Left colon (tissue), 2 donors: ENCODE measurements around the gene TBC1D22A. TPM values are rescaled to one million over a fixed set of nuclear protein-coding genes. Genes with fewer than 3 reads are reported as not detected.

Experiments
- ATAC-seq: fragments of 200-7000 bp; cut with Tn5 transposase; one replicate; pipeline ENCODE4 v1.9.1; 2020; ENCODE audit warnings: mild to moderate bottlenecking, moderate library complexity
- DNase-seq, 2 donors: peaks; one replicate each; pipeline ENCODE4 v3.0.0-alpha.2; 2020
- intact Hi-C, 2 donors: fragments of 100-400 bp; cut with DNase I in 1 of 2; cut with micrococcal nuclease in 1 of 2; formaldehyde crosslinking; loops; one replicate each; pipeline versions ENCODE4 v1.11.2 to v1.14.0; 2022; cut with DNase I, micrococcal nuclease
- total RNA-seq, 2 donors: library from RNA; stranded (reverse); fragmentation: NEBNext Ultra II Directional; extraction: Animal tissue kit (Norgen Biotek cat#: 25700); gene quantifications; one replicate each; pipeline ENCODE4 v1.2.1, GENCODE V29; 2021
- donor health status: DM: no; HTN: no; CAD: no.
- donor health status: DM: yes; HTN: yes; CAD: no.

TBC1D22A gene
- total RNA-seq, 2 donors from 2014 or later: 40.7 to 45.2 TPM

DNA sequence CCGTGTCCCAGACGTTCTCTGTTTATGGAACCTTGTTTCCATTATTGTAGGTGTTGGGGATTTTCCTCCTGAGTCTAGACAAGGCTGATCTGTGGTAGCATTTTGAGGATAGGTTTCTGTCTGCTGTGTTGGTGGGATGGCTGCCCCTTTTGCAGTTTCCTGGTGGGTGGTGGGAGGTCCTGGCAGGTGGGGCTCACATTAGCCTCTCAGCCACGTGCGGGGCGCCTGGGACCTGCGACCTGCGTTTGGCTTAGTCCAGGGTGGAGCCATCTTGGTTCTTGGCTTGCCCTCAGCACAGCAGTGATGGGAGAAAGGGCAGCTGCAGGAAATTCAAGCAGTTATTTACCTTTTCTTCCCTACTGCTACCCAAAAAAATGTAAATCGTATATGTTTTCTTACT, 143.4 kb downstream of the TBC1D22A start:
- ATAC-seq (no peak), DNase-seq (no peak)
- intact Hi-C loops: no loop called here

DNA sequence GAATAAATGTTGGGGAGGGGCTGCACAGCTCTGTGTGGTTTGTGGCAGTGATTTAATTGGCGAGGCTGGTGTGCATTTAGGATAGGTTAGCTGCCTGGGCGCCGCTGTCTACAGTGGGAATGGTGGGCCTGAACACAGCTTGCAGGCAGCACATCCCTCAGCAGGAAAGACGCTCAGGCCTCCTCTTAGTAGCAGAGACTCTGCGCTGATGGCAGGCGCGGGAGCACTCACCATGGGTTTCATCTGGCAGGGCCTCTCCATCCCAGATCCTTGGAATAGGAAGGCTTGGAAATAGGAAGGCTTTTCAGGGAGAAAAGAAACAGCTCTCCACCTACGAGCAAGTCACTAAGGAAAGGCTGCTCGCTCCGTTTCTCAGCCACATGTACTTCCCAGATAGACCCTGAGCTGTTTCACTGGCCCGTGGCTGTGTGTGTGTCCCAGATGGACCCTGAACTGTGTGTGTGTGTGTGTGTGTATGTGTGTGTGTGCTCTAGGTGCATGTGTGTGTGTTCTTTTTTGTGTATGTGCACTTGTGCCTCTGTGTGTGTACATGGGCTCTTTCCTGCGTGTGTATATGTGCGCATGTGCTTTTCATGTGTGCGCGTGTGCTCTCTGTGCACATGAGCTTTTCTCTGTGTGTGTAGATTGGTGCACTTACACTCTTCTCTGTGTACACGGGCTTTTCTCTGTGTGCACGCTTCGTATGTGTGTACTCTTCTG, 144.0 kb downstream of the TBC1D22A start:
- intact Hi-C loops: no loop called here
- ATAC-seq (no peak), DNase-seq (no peak)

DNA sequence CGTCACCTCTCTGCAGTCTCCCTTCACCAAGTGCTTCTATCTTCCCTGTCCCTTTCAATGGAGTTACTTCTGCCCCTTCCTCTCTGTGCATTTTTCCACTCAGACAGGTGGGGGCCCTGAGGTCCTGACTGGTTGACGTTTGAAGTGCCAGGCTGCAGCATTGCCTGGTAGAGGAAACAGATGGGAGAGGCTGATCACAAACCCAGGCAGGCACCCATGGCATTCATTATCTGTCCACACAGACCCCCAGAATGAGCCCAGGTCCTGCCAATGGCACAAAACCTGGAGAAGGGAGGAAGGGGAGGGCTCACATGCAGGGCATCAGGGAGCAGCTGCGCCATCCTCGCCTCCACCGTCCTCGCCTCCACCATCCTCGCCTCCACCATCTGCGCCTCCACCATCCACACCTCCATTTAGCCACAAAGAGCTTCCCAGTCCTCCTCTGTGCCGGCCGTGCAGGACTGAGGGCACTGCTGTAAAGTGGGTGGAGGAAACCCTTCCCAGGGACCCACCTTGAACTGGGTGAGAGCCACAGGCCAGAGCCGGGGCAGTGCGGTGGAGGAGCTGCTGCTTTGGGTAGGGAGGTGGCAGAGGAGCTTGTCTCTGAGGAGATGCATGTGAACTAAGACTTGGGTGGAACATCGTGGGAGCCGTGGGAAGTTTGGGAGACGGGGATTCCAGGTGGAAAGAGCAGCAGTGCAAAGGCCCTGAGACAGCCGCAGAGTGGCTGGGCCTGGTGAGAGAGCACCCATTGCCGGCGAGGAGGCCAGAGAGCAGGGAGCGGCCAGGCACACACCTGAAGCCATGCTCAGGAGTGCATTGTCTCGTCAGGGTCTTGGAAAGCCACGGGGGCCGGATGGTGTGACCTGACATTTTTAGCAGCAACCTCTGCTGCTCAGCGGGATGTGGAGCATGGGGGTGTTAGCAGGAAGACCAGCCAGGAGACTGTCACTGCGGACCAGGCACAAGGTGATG, 145.1 kb downstream of the TBC1D22A start:
- DNase-seq (no peak), ATAC-seq (no peak)
- intact Hi-C loops: no loop called here

DNA sequence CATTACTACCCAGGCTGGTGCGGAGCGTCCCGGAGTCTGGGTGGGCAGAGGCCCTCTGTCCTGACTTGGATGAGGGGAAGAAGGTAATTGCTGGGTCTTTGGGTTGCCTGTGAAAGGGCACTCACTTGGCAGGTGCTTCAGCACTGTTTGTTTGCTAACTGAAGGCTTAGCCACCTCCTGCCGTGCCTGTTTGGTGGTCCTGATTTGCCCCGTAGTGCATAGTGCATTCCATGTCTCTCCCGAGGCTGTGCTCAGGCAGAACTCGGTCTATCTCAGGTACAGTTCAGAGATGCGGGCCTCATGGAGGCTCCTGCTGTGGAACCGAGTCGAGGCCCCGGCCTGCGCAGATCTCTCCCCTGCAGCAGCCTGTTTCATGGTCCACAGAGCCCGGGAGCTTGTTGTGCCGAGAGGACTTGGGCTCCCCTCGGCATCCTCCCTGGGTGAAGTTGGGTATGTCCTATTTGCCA, 146.2 kb downstream of the TBC1D22A start:
- ATAC-seq (no peak), DNase-seq (no peak)
- intact Hi-C loops: no loop called here

DNA sequence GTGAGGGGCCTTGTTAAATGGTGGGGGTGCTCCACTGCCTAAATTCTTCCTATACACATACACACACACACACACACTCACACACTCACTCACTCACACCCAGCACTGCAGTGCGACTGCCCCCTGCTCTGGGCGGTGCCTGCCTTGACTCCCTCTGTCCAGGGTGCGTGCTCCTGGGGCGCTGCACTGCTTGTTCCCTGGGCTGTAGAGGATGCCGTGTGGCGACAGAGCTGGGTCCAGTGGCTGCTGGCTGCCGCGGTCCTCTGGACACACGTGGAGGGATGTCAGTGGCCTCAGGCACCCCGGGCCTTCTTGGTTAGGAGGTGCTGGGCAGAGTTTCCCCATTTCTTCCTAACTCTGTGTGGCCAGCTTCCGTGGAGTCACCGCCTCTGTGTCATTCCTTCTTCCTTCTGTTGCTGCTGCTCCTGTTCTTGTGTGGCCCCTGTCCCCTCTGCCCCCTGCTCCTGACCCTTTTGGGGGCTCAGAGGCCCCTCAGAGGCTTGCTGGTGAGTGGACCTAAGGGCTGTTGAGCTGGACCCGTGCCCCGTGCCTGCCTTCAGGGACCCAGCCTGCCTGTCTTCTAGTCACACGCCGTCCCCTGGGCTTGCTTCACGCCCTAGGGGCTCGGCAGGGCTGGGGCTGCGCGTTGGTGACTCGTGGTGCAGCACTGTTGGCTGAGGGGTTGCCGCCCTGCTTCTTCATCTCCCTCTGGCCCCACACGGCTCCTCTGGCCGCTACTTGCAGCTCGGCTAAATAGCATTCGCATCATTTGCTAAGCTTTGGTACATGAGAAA, 147.0 kb downstream of the TBC1D22A start:
- no peak for DNase-seq
- intact Hi-C loops: no loop called here
- ATAC-seq: no peak

DNA sequence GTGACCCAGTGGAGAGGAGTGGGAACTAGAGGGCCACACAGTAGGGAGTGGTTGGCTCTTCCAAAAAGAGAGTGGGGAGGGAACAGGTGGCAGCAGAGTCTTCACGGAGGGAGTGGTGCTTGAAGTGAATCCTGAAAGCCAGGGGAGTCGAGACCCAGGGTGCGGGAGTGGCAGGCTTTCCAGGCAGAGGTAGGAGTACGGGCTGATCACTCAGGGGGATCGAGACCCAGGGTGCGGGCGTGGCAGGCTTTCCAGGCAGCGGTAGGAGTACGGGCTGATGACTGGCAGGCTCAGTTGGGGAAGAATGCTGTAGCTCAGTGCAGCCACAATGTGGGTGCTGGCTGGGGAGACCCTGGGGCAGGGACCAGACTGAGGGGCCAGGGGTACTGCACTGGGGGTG, 148.2 kb downstream of the TBC1D22A start:
- intact Hi-C loops: no loop called here
- DNase-seq: no peak
- ATAC-seq: no peak

DNA sequence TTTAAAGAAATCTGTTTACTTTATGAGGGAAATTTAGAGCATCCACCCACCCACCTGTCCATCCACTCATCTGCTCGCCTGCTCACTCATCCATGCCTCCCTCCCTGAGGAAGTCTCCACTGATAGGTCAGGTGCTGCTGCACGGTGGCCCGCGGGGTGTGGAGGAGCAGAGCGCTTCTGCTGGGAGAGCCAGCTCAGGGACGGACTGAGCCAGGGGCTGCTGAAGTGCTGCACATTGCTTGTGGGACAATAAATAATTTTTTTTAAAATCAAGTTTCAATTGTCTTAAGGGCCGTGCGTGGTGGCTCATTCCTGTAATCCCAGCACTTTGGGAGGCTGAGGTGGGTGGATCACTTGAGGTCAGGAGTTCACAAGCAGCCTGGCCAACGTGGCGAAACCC, 148.9 kb downstream of the TBC1D22A start:
- intact Hi-C loops: no loop called here
- DNase-seq: no peak
- ATAC-seq: no peak

DNA sequence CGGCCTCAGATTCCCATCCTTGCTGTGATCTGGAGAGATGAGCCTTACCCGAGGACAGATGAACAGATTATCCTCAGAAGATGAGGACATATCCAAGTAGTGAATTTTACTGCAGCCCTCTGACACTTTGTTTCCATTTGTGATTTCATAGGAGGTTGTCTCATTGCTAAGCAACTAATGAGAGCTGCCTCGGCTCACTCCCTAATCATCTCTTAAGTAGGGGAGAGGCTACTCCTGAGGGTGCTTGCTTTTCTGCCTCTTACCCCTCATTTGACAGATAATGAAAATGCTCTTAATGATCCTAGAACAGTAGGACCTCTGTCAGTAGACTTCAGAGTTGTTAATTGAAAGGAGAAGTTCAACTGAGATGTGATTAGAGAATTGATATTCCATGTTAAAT, 150.9 kb downstream of the TBC1D22A start:
- ATAC-seq (no peak), DNase-seq (no peak)
- intact Hi-C loops: no loop called here

DNA sequence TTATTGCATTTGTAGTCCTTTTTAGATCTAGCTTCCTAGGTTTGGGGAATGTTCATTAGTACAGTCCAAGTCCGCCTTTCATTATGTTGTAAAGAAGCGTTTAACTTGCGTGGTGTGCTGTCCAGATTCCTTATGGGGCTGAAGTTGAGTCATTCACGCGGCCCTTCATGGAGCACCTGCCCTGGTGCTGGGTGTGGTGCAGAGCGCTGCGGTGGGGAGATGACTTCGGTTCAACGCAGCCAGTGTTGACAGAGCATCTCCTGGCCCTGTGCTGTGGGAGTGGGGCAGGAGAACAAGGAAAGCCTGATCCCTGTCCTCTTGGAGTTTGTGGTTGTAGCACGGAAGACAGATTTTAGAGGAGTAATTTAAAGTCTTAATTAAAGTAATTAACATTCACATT, 152.0 kb downstream of the TBC1D22A start:
- peak; percentile 44 for ATAC-seq
- intact Hi-C loops: no loop called here
- DNase-seq: no peak

DNA sequence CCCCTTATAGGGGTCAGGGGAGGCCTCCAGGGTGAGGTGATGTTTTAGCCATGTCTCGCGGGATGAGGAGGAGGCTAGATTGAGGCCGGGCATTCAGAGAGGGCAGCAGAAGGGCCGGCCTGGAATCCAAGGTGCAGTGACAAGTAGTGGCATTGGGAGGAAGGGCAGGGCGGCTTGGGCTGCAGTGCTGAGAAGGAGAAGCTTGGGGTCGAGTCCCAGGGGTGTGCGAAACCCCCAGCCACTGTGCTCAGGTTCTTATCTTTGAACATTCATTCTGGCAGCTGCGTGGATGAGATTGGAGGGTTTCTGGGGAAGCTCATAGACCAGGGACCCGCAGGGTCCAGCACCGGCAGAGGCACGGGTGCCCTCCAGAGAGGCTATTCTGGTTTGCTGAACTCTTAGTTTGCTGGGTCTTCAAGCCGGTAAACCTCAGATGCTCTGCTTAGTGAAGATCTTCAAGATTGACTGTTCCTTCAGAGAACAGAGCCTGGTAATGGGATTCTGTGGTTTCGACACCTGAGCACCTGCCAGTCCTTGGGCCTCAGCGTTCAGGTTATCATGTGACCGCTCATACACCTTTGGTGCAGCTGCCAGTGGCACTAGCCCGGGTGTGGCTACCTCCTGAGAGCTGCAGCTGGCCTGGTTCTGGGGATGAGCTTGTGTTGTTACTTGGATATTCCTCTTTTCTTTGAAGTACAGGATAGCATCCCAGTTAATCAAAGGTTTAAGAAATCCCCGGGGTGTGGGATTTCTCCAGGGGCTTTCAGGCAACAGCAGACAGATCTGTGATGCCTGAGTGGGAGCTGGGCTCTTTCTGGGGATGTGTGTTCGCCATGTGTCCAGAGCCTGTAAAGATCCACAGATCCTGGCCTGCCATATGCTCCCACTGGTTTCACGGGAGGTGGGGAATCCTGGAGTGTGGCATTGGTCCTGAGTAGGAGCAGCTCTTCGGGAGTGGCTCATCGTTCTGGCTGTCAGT, 152.8 kb downstream of the TBC1D22A start:
- intact Hi-C loops: no loop called here
- DNase-seq (no peak), ATAC-seq (peak; percentile 37)

DNA sequence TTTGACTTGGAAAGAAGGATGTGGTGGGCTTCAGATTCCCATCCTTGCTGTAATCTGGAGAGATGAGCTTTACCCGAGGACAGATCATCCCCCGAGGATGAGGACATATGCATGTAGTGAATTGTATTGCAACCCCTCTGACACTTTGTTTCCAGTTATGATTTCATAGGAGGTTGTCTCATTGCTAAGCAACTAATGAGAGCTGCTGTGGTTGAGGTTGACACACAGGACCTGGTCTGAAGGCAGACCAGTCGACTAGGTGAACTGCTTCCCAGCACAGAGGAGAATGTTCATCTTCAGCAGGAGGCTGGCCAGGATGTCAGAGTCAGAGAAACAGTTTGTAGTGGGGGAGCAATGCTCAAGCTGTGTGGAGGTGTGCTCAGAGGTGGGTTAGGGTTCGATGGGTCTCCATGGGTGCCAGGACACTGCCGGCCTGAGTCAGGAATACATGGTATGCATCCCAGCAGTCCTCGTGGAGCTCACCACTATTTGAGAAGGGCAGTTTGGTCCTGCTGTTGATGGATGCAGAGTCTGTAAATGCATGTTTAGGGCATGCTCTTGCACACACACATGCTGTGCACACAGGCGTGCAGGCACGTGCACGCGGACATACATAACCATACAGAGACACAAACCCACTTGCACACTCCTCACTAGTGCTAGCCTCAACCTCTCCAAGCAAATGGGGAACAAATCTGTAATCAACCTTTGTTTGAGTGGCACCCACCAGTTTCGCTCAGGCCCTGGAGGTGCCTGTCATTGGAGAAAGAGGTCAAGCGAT, 153.7 kb downstream of the TBC1D22A start:
- DNase-seq (no peak), ATAC-seq (no peak)
- intact Hi-C loops: no loop called here

DNA sequence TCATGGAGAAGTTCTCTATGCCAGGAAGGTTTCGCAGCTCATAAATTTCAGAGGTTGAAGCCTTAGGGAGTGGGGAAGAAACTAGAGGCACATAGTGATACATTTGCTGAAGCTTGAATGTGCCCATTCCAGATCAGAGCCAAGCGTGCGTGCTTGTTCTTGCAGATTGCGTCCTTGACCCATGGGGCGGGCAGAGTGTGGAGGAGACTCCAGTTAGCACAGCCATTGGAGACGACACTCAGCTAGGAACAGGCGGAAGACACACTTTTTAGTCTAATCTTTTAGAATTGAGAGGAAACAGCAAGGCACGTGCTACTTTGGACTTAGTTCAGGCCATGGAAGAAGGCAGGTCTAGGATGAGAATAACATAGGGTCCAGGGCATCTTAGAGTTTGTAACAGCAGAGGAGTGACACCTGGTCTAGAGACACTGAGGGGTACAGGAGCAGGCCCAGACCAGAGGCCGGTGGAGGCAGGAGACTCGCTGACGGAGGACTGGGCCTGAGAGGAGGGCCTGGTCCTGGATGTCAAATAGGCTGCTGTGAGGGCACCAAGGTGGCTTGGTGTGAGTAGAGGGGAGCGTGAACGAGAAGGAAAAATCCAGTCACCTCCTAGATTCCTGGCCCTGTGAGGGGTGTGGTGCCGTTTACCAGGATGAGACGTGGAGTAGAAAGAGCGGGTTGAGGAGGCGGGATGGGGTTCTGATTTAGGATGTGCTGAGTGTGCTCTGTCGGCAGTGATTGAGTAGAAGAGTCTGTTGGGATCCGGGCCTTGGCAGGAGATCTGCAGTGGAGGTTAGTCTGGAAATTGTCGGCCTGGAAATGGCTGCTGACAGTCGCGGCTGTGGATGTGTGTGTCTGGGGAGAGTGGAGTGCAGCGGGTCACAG, 154.7 kb downstream of the TBC1D22A start:
- no peak for ATAC-seq
- intact Hi-C loops: no loop called here
- no peak for DNase-seq

DNA sequence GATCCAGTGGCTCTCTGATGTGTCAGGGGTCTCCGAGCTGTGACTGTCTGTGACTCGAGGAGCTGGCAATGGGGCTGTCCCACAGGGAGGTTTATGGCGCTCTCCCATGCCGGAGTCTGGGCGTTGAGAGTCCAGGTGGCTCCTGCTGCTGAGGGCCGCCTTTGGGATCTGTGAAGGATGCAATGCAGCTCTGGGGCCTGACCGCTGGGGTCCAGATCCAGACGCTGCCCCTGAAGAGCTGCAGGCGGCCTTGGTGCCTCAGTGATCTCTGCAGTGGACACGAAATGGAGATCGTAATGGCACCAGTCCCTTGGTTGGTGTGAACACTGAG, 155.3 kb downstream of the TBC1D22A start:
- DNase-seq (no peak), ATAC-seq (no peak)
- intact Hi-C loops: no loop called here

DNA sequence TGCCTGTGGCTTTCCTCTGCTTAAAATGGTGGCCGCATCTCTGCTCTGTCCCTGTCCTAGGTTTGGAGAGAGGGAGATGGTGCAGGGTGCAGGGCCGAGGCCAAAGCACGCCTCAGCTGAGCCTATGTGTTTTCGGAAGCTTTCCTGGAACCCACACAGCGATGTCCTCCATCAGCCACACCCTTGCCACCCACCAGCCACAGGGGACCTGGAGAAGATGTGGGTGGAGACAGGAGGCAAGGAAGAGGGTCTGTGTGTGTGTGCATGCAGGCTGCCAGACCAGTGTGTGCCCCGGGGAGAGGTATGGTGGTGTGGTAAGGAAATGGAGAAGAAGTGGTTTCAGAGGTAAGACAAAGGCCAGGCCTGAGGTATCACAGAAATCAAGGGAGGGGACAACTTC, 155.7 kb downstream of the TBC1D22A start:
- no peak for ATAC-seq
- no peak for DNase-seq
- intact Hi-C loops: no loop called here

DNA sequence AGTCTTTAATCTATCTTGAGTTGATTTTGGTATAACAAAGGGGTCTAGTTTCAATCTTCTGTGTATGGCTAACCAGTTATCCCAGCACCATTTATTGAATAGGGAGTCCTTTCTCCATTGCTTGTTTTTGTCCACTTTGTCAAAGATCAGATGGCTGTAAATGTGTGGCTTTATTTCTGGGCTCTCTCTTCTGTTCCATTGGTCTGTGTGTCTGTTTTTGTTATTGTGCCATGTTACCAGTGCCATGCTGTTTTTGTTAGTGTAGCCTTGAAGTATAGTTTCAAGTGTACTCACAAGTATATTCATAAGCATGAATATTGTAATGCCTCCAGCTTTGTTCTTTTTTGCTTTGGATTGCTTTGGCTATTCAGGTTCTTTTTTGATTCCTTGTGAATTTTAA, 159.6 kb downstream of the TBC1D22A start:
- intact Hi-C loops: no loop called here
- no peak for ATAC-seq
- no peak for DNase-seq

DNA sequence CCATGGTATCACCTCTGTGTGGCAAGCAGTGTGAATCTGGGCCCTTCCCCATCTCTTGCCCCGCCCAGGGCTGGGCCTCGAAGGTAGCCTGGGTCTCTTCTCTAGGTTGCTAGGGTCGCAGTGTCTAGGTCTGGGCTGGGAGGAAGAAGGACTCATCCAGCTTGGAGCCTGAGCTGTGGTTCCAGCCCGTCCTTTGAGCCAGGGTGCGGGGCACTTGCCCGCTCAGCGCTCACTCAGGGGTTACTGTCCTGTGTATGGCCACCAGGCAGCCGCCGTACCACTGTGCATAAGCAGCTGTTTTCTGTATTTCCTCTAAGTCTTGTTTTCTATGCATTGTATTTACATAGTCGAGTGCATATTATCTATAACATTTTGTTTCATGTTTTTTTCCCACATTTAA, 160.9 kb downstream of the TBC1D22A start:
- DNase-seq (no peak), ATAC-seq (peak; percentile 21)
- intact Hi-C loops: no loop called here

DNA sequence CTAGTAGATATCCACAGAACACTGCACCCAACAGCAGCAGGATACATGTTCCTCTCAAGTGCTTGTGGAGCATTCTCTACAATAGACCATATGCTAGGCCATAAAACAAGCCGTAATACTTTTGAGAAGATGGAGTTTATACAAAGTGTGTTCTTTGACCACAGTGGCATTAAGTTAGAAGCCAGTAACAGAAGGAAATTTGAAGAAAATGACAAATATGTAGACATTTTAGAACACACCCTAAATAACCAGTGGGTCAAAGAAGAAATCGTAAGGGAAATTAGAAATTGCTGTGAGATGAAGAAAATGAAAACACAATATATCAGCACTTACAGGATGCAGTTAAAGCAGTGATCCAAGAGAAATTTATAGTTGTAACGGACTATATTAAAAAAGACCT, 163.4 kb downstream of the TBC1D22A start:
- intact Hi-C loops: no loop called here
- no peak for DNase-seq
- ATAC-seq: no peak
